Urothelium cell line (cell line): ENCODE data around the gene TMEM248.
"Not testable (repeated sequence)": the region's sequence is repeated elsewhere in the genome, so short reads cannot be mapped to it uniquely, and the experiment has no call there.

Experiments
- DNase-seq: peaks from one replicate; pipeline ENCODE4 v3.0.0; 2011; ENCODE audit warnings: low spot score, mixed read lengths
- FAIRE-seq: peaks from 2 replicates; lab custom pipeline; 2011; peaks lifted over from hg19 to GRCh38; lab: Jason Lieb, UNC

The TMEM248 gene

GRCh38 chr7:66995050-66995776 is 74.2 kb downstream of the TMEM248 start, which contains the start of gene SBDS:
SBDS (minus strand) TSS chr7:66995586; CDS start chr7:66995417, 169 bp downstream.
- peak; percentile 97 for FAIRE-seq
- peak; percentile 79 for DNase-seq

- not testable (repeated sequence) for FAIRE-seq
Observed at GRCh38 chr7:66996444-66997191, 75.6 kb downstream of the TMEM248 start, which contains the start of gene TYW1. TYW1 (plus strand) TSS chr7:66996833; CDS start chr7:66996979, 146 bp downstream.

DNA sequence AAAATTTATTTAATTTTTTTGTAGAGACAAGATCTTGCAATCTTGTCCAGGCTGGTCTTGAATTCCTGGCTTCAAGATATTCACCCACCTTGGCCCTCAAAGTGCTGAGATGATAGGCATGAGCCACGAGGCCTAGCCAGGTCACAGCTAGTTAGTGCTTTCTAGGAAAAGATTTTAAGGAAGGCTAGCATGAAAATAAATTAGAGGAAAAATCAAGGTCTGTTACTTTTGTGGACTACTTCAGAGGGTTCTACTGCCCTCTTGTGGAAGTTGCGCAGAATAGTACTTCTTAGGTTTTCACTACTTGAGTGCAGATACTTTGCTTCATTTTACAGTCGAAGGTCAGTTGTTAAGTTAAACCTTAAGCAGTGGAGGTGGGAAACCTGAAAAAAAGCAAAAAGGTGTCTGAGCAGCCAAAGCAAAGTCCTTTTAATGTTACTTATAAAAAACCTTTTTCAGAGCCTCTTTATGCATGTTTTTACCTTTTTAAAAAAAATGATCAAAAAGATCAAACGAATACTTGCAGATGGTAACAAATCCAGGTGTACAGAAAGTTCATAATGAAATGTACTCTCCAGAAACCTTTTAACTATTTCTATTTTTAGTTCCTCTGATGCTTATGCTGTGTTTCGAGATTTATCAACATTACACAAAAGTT is 79.7 kb downstream of the TMEM248 start:
- DNase-seq, FAIRE-seq: not testable (repeated sequence)

More at GRCh38 chr7:66996444-66997191, 75.6 kb downstream of the TMEM248 start, which contains the start of gene TYW1:
- DNase-seq, result peak; percentile 85

DNA sequence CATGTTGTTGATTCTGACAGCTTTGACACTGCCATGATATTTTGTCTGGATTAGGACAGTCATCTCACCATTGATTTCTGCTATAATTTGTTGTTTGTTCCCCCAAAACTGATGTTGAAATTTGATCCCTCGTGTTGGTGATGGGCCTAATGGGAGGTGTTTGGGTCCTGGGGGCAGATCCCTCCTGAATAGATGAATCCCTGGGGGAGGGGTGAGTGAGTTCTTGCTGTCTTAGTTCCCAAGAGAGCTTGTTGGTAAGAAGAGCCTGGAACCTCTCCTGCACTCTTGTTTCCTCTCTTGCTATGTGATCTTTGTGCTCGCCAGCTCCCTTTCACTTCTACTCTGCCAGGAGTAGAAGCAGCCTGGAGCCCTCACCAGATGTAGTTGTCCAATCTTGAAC is 83.1 kb downstream of the TMEM248 start:
- DNase-seq, FAIRE-seq: not testable (repeated sequence)

DNA sequence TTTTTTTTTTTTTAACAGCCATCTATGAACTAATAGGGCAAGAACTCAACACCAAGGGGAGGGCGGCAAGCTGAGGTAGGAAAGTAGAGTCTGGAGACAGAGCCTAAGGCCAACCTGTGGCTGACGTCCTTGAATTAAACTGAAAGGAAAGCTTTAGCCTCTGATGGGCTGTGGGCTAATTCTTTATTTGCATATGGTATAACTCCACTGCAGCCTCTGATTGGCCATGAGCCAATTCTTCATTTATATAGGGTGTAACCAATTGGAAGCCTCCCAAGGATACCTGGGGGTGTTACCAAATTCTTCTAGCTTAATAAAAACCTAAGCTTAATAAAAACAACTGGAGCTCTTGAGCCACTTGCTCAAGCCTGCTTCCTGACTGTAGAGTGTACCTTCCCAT is 85.9 kb downstream of the TMEM248 start:
- no peak for FAIRE-seq
- DNase-seq, result no peak
